HG03457 (cell line): ENCODE data around the gene IGF2R.
"Not testable (repeated sequence)": the region's sequence is repeated elsewhere in the genome, so short reads cannot be mapped to it uniquely, and the experiment has no call there.

Source experiments
- ATAC-seq: cut with Tn5 transposase; IDR thresholded peaks from one replicate; pipeline ENCODE4 v1.9.1; 2021; ENCODE audit warnings: moderate number of reproducible peaks; ENCODE audit not compliant: unreplicated experiment

IGF2R gene

GRCh38 chr6:160133441-160134336, 164.8 kb downstream of the IGF2R start:
- ATAC-seq: no peak

GRCh38 chr6:160134337-160134751, 165.5 kb downstream of the IGF2R start:
- ATAC-seq: not testable (repeated sequence)

- no peak for ATAC-seq
Observed at GRCh38 chr6:160134779-160135547, 166.1 kb downstream of the IGF2R start.

- no peak for ATAC-seq
Observed at GRCh38 chr6:160135907-160136655, 167.2 kb downstream of the IGF2R start.

GRCh38 chr6:160137130-160137988, 168.5 kb downstream of the IGF2R start:
- no peak for ATAC-seq

- ATAC-seq: no peak
Observed at GRCh38 chr6:160137989-160138835, 169.3 kb downstream of the IGF2R start.

GRCh38 chr6:160138839-160139419, 170.0 kb downstream of the IGF2R start:
- ATAC-seq: no peak

GRCh38 chr6:160139420-160139851, 170.6 kb downstream of the IGF2R start:
- ATAC-seq: no peak

GRCh38 chr6:160140493-160140892, 171.6 kb downstream of the IGF2R start:
- not testable (repeated sequence) for ATAC-seq

GRCh38 chr6:160141001-160141726, 172.3 kb downstream of the IGF2R start:
- ATAC-seq: no peak

GRCh38 chr6:160142115-160142715, 173.3 kb downstream of the IGF2R start:
- ATAC-seq: no peak

GRCh38 chr6:160146454-160147145, 177.7 kb downstream of the IGF2R start:
- ATAC-seq: no peak

GRCh38 chr6:160147146-160147536, 178.3 kb downstream of the IGF2R start:
- ATAC-seq: no peak

GRCh38 chr6:160154471-160154870, 185.6 kb downstream of the IGF2R start:
- ATAC-seq: no peak

- ATAC-seq: no peak
Observed at GRCh38 chr6:160156842-160157241, 188.0 kb downstream of the IGF2R start.

GRCh38 chr6:160160450-160160849, 191.6 kb downstream of the IGF2R start:
- ATAC-seq: no peak
